Measurements from ENCODE around the gene LACTB. TPM values are rescaled to one million over a fixed set of nuclear protein-coding genes. Genes with fewer than 3 reads are reported as not detected.
A peak's percentile ranks its signal among the peaks of the same experiment; 100 is the strongest.

Gene LACTB
- total and polyA plus RNA-seq, 10 of the 15 experiments (the other 5 are each of a cell fraction or from before 2014, with no cell fraction given), result 5.0 to 35.3 (median 16.6) TPM

GRCh38 chr15:63157118-63157843 is 35.6 kb downstream of the LACTB start, which contains the start of gene RPS27L (continued):
- TF ChIP-seq HDGF (IDR thresholded peaks at IDR 0.05) (peak; percentile 52; the same call in 1 of the 2 replicates), ATF3 (IDR thresholded peaks at IDR 0.05; ENCODE audit: borderline replicate concordance, extremely low read depth, low read depth, low read length) (no peak), HDAC2 (IDR thresholded peaks at IDR 0.05) (no peak), PKNOX1 (IDR thresholded peaks at IDR 0.05) (no peak)

- Histone ChIP-seq H4K20me1 (ENCODE audit: control insufficient read depth, insufficient read depth) (no peaks in the 10 kb centered on the region), H3K4me2 (ENCODE audit: control insufficient read depth, insufficient read depth) (peak overlapping the region; percentile 72), H3K27me3 (replicated peaks in 1 of 2; ENCODE audit: control insufficient read depth in 2 of 2, insufficient read depth in 2 of 2, low read length in 1 of 2) (no peaks in the 10 kb centered on the region), H2AFZ (ENCODE audit: control insufficient read depth, low read depth, low read length) (peak overlapping the region; percentile 95), H3K9ac (ENCODE audit: control insufficient read depth, insufficient read depth, low read length) (peak overlapping the region; percentile 96), H3K36me3 (ENCODE audit: control insufficient read depth in 2 of 2, insufficient read depth in 2 of 2, low read length in 1 of 2) (peaks cover 0 to 10% of the 10 kb centered on the region in 2 experiments; a peak in 1 of 4 replicates), H3K4me3 (peak overlapping the region; percentile 78), H3K4me1 (ENCODE audit: control insufficient read depth, insufficient read depth, low read length) (peaks cover 10% of the 10 kb centered on the region), H3K27ac (ENCODE audit: control insufficient read depth, insufficient read depth) (peak overlapping the region; percentile 96), H3K79me2 (ENCODE audit: control insufficient read depth, insufficient read depth, low read length) (peaks cover 34% of the 10 kb centered on the region), H3K9me3 (replicated peaks; ENCODE audit: control insufficient read depth, insufficient read depth, low read length) (no peaks in the 10 kb centered on the region; the same call in 2 of the 3 replicates)
- in situ Hi-C loops (cut with MboI), result no loop called here
- intact Hi-C loops (cut with micrococcal nuclease; ENCODE audit: unreplicated experiment), result loop anchor here (2.0 to 10.0 kb wide), 5 partner anchors 31 to 247 kb away; partner anchors contain the start of genes APH1B, LACTB and RAB8B
- FAIRE-seq (peak; percentile 27), DNase-seq (ENCODE audit: low read depth, low spot score) (no peak), ATAC-seq (peak; percentile 31)
- 9% methylated on average over 17 of the region's 18 CpGs for WGBS (ENCODE audit: insufficient coverage, insufficient replicate concordance, low lambda C conversion rate, missing lambda C conversion rate)
- ChIA-PET RAD21 (ENCODE audit: unreplicated experiment) (interaction anchor here (0.6 to 3.4 kb wide), 8 partner anchors 9 to 120 kb away, joined by 3 to 16 read pairs (median 3); partner anchors contain the start of gene APH1B), POLR2A (interaction anchor here (0.6 to 2.7 kb wide), 10 partner anchors 9 to 94 kb away, joined by 3 to 22 read pairs (median 4); partner anchors contain the start of gene RAB8B), SMC1A (ENCODE audit: uncharacterized antibody, unreplicated experiment) (interaction anchor here (0.8 to 6.0 kb wide), 10 partner anchors 18 to 134 kb away, joined by 3 to 39 read pairs (median 4); no protein-coding TSS in a partner anchor), CTCF (interaction anchor here (0.6 to 2.3 kb wide), 3 partner anchors 11 to 117 kb away, joined by 3 to 7 read pairs (median 3); no protein-coding TSS in a partner anchor)
- BruUV-seq (replicated peaks), result TSS peak; percentile 89
- TF ChIP-seq ZNF384 (IDR thresholded peaks at IDR 0.05; ENCODE audit: borderline replicate concordance, low read depth, low read length) (0 out of 2 replicates have a peak, but pooled peaks have one; percentile 16), IRF5 (IDR thresholded peaks at IDR 0.05; ENCODE audit: borderline replicate concordance) (no peak), ZBTB40 (IDR thresholded peaks at IDR 0.05; ENCODE audit: borderline replicate concordance) (peak; percentile 27; the same call in 1 of the 2 replicates), MLLT1 (IDR thresholded peaks at IDR 0.05) (peak; percentile 99)
Measured at GRCh38 chr15:63157891-63158431, 36.3 kb downstream of the LACTB start.
